GM21717 (cell line): ENCODE measurements around the gene ALDH1A1.
"Not testable (repeated sequence)": the region's sequence is repeated elsewhere in the genome, so short reads cannot be mapped to it uniquely, and the experiment has no call there.

ENCODE experiments used
- ATAC-seq: cut with Tn5 transposase; IDR thresholded peaks from one replicate; pipeline ENCODE4 v1.9.1; 2021; ENCODE audit warnings: mild to moderate bottlenecking, moderate library complexity; ENCODE audit not compliant: unreplicated experiment

ALDH1A1 gene

GRCh38 chr9:72946318-72946717, 6.5 kb downstream of the ALDH1A1 start:
- ATAC-seq = no peak

- ATAC-seq = no peak
Measured at GRCh38 chr9:72945391-72945790, 7.5 kb downstream of the ALDH1A1 start.

- ATAC-seq = no peak
Measured at GRCh38 chr9:72943844-72944462, 8.9 kb downstream of the ALDH1A1 start.

GRCh38 chr9:72942451-72942850, 10.4 kb downstream of the ALDH1A1 start:
- ATAC-seq = no peak

- ATAC-seq = not testable (repeated sequence)
Measured at GRCh38 chr9:72939581-72939980, 13.3 kb downstream of the ALDH1A1 start.

- no peak for ATAC-seq
Measured at GRCh38 chr9:72937545-72937944, 15.3 kb downstream of the ALDH1A1 start.

- no peak for ATAC-seq
Measured at GRCh38 chr9:72936679-72937078, 16.2 kb downstream of the ALDH1A1 start.

GRCh38 chr9:72936266-72936665, 16.6 kb downstream of the ALDH1A1 start:
- ATAC-seq = no peak

- no peak for ATAC-seq
Measured at GRCh38 chr9:72935595-72935994, 17.3 kb downstream of the ALDH1A1 start.

- no peak for ATAC-seq
Measured at GRCh38 chr9:72933730-72934665, 18.9 kb downstream of the ALDH1A1 start.

GRCh38 chr9:72932619-72933018, 20.2 kb downstream of the ALDH1A1 start:
- ATAC-seq = no peak

GRCh38 chr9:72931897-72932296, 21.0 kb downstream of the ALDH1A1 start:
- ATAC-seq = no peak

GRCh38 chr9:72931437-72931836, 21.4 kb downstream of the ALDH1A1 start:
- ATAC-seq = no peak

- ATAC-seq = no peak
Measured at GRCh38 chr9:72930828-72931227, 22.0 kb downstream of the ALDH1A1 start.

GRCh38 chr9:72929542-72929941, 23.3 kb downstream of the ALDH1A1 start:
- ATAC-seq = no peak

GRCh38 chr9:72928042-72928507, 24.8 kb downstream of the ALDH1A1 start:
- ATAC-seq = no peak

- no peak for ATAC-seq
Measured at GRCh38 chr9:72926506-72926905, 26.3 kb downstream of the ALDH1A1 start.

GRCh38 chr9:72925891-72926290, 27.0 kb downstream of the ALDH1A1 start:
- ATAC-seq = no peak

GRCh38 chr9:72925126-72925789, 27.6 kb downstream of the ALDH1A1 start:
- ATAC-seq = no peak

GRCh38 chr9:72924154-72924790, 28.6 kb downstream of the ALDH1A1 start:
- no peak for ATAC-seq

- ATAC-seq = no peak
Measured at GRCh38 chr9:72923077-72923476, 29.8 kb downstream of the ALDH1A1 start.
